ENCODE data around the gene USH1C. TPM values are rescaled to one million over a fixed set of nuclear protein-coding genes. Genes with fewer than 3 reads are reported as not detected.

Gene USH1C
- polyA plus RNA-seq, 3 donors = not detected

DNA sequence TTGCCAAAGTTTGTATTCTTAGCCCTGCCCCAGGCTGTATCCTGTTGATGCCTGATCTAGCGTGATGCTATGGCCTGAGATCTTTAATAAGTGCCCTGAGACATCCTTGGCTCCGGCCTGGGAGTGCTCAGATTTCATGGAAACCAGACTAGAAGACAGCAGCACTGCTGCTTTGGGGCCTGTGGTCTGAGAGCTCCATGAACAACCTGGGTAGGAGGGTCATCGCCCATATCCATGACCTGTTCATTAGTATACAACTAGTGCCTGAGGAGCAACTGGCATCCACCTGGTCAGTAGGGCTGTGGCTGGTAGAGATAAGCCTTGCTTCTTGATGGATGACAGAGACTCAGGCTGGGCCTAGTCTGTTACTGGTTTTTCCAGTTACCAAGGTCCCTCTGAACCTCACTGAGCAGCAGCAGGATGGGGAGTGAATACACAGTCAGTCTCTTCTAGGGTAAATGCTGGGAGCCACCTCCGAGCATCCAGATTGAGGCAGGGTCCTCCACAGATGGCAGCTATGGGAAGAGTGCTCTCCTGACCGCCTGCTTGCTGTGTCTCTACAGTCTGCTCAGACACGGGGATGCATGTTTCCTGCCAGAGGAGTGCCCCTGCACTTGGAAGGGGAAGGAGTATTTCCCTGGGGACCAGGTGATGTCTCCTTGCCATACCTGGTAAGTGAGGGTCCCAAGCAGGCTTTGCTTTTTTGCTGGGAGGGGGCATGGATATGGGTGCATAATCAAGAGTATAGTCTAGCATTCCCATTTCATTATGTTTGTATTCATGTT lies 41.9 kb upstream of the USH1C start:
- intact Hi-C loops (cut with micrococcal nuclease) = no loop called here
- no peak overlapping the region for H3K4me3 ChIP-seq (replicated peaks in 1 of 3; ENCODE audit: low read depth in 2 of 3, low read length in 3 of 3)
- no peaks in the 10 kb centered on the region for H3K36me3 Mint-ChIP-seq
- peaks cover 2 to 6% (median 3%) of the 10 kb centered on the region in 3 donors for H3K27me3 Mint-ChIP-seq (ENCODE audit: low read depth in 3 of 3)
- no peak overlapping the region for H3K4me3 Mint-ChIP-seq
- H3K79me2 ChIP-seq (ENCODE audit: insufficient read depth, low read length) = no peaks in the 10 kb centered on the region
- no peaks in the 10 kb centered on the region for H4K20me1 ChIP-seq (ENCODE audit: insufficient read depth, low read length)
- DNase-seq = no peak
- no peaks in the 10 kb centered on the region for H3K4me1 ChIP-seq (ENCODE audit: control insufficient read depth in 1 of 2, insufficient read depth in 2 of 2, low read length in 2 of 2)
- WGBS (ENCODE audit: insufficient coverage) = 90% methylated on average over 5 of the region's 6 CpGs
- H2AFZ ChIP-seq (ENCODE audit: insufficient read depth, low read depth, low read length, poor library complexity, severe bottlenecking) = no peak overlapping the region
- H3K4me1 Mint-ChIP-seq = no peaks in the 10 kb centered on the region
- H3K27ac Mint-ChIP-seq = no peak overlapping the region
- no peaks in the 10 kb centered on the region for H3K27me3 ChIP-seq (ENCODE audit: control insufficient read depth in 2 of 2, insufficient read depth in 2 of 2, low read length in 2 of 2)
- no peaks in the 10 kb centered on the region for H3K36me3 ChIP-seq (replicated peaks in 1 of 2; ENCODE audit: control insufficient read depth in 1 of 2, insufficient read depth in 2 of 2, low read length in 2 of 2)
- H3K9me3 Mint-ChIP-seq = peaks cover 0 to 4% (median 0%) of the 10 kb centered on the region in 7 donors
- H3K9me3 ChIP-seq (replicated peaks in 1 of 2; ENCODE audit: control insufficient read depth in 1 of 2, insufficient read depth in 1 of 2, low read length in 2 of 2) = no peaks in the 10 kb centered on the region
- H3K27ac ChIP-seq (ENCODE audit: low read depth in 1 of 2, low read length in 2 of 2) = no peak overlapping the region
- H3K4me2 ChIP-seq (replicated peaks; ENCODE audit: extremely low read depth, low read length, poor library complexity, severe bottlenecking) = no peak overlapping the region
- TF ChIP-seq, protein P1, sequence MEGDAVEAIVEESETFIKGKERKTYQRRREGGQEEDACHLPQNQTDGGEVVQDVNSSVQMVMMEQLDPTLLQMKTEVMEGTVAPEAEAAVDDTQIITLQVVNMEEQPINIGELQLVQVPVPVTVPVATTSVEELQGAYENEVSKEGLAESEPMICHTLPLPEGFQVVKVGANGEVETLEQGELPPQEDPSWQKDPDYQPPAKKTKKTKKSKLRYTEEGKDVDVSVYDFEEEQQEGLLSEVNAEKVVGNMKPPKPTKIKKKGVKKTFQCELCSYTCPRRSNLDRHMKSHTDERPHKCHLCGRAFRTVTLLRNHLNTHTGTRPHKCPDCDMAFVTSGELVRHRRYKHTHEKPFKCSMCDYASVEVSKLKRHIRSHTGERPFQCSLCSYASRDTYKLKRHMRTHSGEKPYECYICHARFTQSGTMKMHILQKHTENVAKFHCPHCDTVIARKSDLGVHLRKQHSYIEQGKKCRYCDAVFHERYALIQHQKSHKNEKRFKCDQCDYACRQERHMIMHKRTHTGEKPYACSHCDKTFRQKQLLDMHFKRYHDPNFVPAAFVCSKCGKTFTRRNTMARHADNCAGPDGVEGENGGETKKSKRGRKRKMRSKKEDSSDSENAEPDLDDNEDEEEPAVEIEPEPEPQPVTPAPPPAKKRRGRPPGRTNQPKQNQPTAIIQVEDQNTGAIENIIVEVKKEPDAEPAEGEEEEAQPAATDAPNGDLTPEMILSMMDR (IDR thresholded peaks at IDR 0.05) = no peak
- no peak overlapping the region for H3K9ac ChIP-seq (ENCODE audit: insufficient read depth, low read length, poor library complexity, severe bottlenecking)

DNA sequence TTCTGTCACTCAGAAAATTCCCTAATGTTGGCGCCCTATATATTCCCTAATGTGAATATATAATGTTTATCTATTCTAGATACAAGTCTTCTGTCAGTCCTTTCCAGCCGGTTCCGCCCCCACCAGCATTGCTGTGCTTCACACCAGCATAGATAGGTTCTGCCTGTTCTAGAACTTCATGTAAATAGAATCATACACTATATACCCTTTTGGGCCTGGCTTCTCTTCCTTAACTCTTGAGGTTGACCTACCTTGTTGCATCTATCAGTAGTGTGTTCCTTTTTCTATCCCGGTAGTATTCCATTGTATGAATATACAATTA lies 37.5 kb upstream of the USH1C start:
- Histone ChIP-seq H3K36me3 (replicated peaks in 1 of 2; ENCODE audit: control insufficient read depth in 1 of 2, insufficient read depth in 2 of 2, low read length in 2 of 2) (no peaks in the 10 kb centered on the region), H3K4me3 (replicated peaks in 1 of 3; ENCODE audit: low read depth in 2 of 3, low read length in 3 of 3) (no peak overlapping the region), H2AFZ (ENCODE audit: insufficient read depth, low read depth, low read length, poor library complexity, severe bottlenecking) (no peak overlapping the region), H3K9me3 (replicated peaks in 1 of 2; ENCODE audit: control insufficient read depth in 1 of 2, insufficient read depth in 1 of 2, low read length in 2 of 2) (no peaks in the 10 kb centered on the region), H4K20me1 (ENCODE audit: insufficient read depth, low read length) (no peaks in the 10 kb centered on the region), H3K27me3 (ENCODE audit: control insufficient read depth in 2 of 2, insufficient read depth in 2 of 2, low read length in 2 of 2) (no peaks in the 10 kb centered on the region), H3K4me1 (ENCODE audit: control insufficient read depth in 1 of 2, insufficient read depth in 2 of 2, low read length in 2 of 2) (no peaks in the 10 kb centered on the region), H3K27ac (ENCODE audit: low read depth in 1 of 2, low read length in 2 of 2) (no peak overlapping the region), H3K9ac (ENCODE audit: insufficient read depth, low read length, poor library complexity, severe bottlenecking) (no peak overlapping the region), H3K79me2 (ENCODE audit: insufficient read depth, low read length) (no peaks in the 10 kb centered on the region), H3K4me2 (replicated peaks; ENCODE audit: extremely low read depth, low read length, poor library complexity, severe bottlenecking) (no peak overlapping the region)
- no CpG with 5 or more reads among the region's 4 CpGs for WGBS (ENCODE audit: insufficient coverage)
- DNase-seq = no peak
- Mint-ChIP-seq H3K9me3 (peaks cover 0 to 4% (median 0%) of the 10 kb centered on the region in 7 donors), H3K4me3 (no peak overlapping the region), H3K4me1 (no peaks in the 10 kb centered on the region), H3K36me3 (no peaks in the 10 kb centered on the region), H3K27ac (peak overlapping the region in 1 of 7 donors; percentile 37), H3K27me3 (ENCODE audit: low read depth in 3 of 3) (peaks cover 2 to 6% (median 5%) of the 10 kb centered on the region in 3 donors)
- intact Hi-C loops (cut with micrococcal nuclease) = no loop called here
- TF ChIP-seq, protein P1 (IDR thresholded peaks at IDR 0.05) = no peak

Data from CD14-positive monocyte (primary cell).